ENCODE measurements around the gene TEX53.

- no peak for TF ChIP-seq CTCF (IDR thresholded peaks at IDR 0.05; ENCODE audit: poor library complexity, severe bottlenecking)
- TF ChIP-seq EP300 (conservative IDR thresholded peaks at IDR 0.05; ENCODE audit: poor library complexity, severe bottlenecking): no peak
Measured at GRCh38 chr9:114674076-114674797, 16.6 kb upstream of the TEX53 start.
